H1 (cell line): ENCODE results near the gene GABRG3. TPM values are rescaled to one million over a fixed set of nuclear protein-coding genes. Genes with fewer than 3 reads are reported as not detected.

Experiments used
- CTCF ChIA-PET: fragments of 300-600 bp; sonication (Branson Sonifier 250); formaldehyde crosslinking; loops from one replicate; lab custom pipeline; 2021; ENCODE audit not compliant: partially characterized antibody; lab: Charles Lee
- POLR2A ChIA-PET: fragments of 300-600 bp; sonication (Branson Sonifier 250); formaldehyde crosslinking; loops from one replicate; lab custom pipeline; 2021; ENCODE audit warnings: inconsistent platforms; ENCODE audit not compliant: partially characterized antibody; lab: Charles Lee
- DNase-seq, 2 experiments: peaks; one replicate each; pipeline versions ENCODE4 v3.0.0 to v3.0.0-alpha.2; 2010 to 2022; ENCODE audit warnings: low spot score in 2 of 2, low read depth in 1 of 2, mixed read lengths in 1 of 2
- FAIRE-seq: peaks from 2 replicates; lab custom pipeline; 2011; peaks lifted over from hg19 to GRCh38; lab: Jason Lieb, UNC
- H2AFZ ChIP-seq: 2 replicates; pipeline ENCODE4 v1.8.1; 2012; ENCODE audit warnings: low read length, inconsistent platforms
- H2AK5ac ChIP-seq: 2 replicates; pipeline ENCODE4 v1.6.1; 2013; ENCODE audit warnings: low read depth, low read length
- H2BK120ac ChIP-seq: replicated peaks from 2 replicates; pipeline ENCODE3; 2013; ENCODE audit warnings: low read depth, low read length, inconsistent platforms
- H2BK12ac ChIP-seq: 2 replicates; pipeline ENCODE4 v1.6.1; 2013; ENCODE audit warnings: low read depth, low read length
- H2BK15ac ChIP-seq: 2 replicates; pipeline ENCODE4 v1.6.1; 2013; ENCODE audit warnings: low read length
- H2BK20ac ChIP-seq: 2 replicates; pipeline ENCODE4 v1.6.1; 2013; ENCODE audit warnings: low read length
- H2BK5ac ChIP-seq: 2 replicates; pipeline ENCODE4 v1.6.1; 2013; ENCODE audit warnings: low read depth, low read length
- H3K14ac ChIP-seq: 2 replicates; pipeline ENCODE4 v1.6.1; 2013; ENCODE audit warnings: inconsistent platforms; ENCODE audit not compliant: insufficient read length
- H3K18ac ChIP-seq: 2 replicates; pipeline ENCODE4 v1.6.1; 2013; ENCODE audit warnings: low read length; ENCODE audit errors: extremely low read depth
- H3K23ac ChIP-seq: 2 replicates; pipeline ENCODE4 v1.6.1; 2013; ENCODE audit warnings: inconsistent platforms; ENCODE audit not compliant: insufficient read length
- H3K23me2 ChIP-seq: 2 replicates; pipeline ENCODE4 v1.6.1; 2013; ENCODE audit warnings: low read depth, low read length
- H3K27ac ChIP-seq: 2 replicates; pipeline ENCODE4 v1.6.1; 2011; ENCODE audit warnings: low read depth, low read length, inconsistent platforms
- H3K27me3 ChIP-seq, 4 experiments: replicated peaks in 1 of 4; 1 replicate in 1 of 4; 2 replicates in 3 of 4; pipeline versions ENCODE4 v1.6.1 to v1.8.1; 2011 to 2013; ENCODE audit warnings: low read length in 3 of 4, mild to moderate bottlenecking in 3 of 4, inconsistent platforms in 2 of 4, mixed read lengths in 2 of 4, moderate library complexity in 1 of 4; ENCODE audit not compliant: control insufficient read depth in 3 of 4, insufficient read depth in 3 of 4; ENCODE audit errors: extremely low read depth in 1 of 4
- H3K36me3 ChIP-seq, 4 experiments: 2 replicates each; pipeline versions ENCODE4 v1.6.1 to v1.8.1; 2011 to 2013; ENCODE audit warnings: mild to moderate bottlenecking in 4 of 4, low read length in 3 of 4, moderate library complexity in 2 of 4, control low read depth in 1 of 4, inconsistent platforms in 1 of 4; ENCODE audit not compliant: insufficient read depth in 4 of 4, control insufficient read depth in 2 of 4
- H3K4ac ChIP-seq: replicated peaks from 2 replicates; pipeline ENCODE3; 2013; ENCODE audit warnings: low read length, low read depth, mixed read lengths, inconsistent platforms; ENCODE audit not compliant: insufficient read length
- H3K4me1 ChIP-seq, 4 experiments: replicated peaks in 1 of 4; 1 replicate in 1 of 4; 2 replicates in 3 of 4; pipeline versions ENCODE4 v1.6.1 to v1.8.1; 2011 to 2013; ENCODE audit warnings: low read length in 3 of 4, inconsistent platforms in 2 of 4, mixed read lengths in 1 of 4; ENCODE audit not compliant: insufficient read depth in 4 of 4, control insufficient read depth in 3 of 4
- H3K4me2 ChIP-seq, 2 experiments: 2 replicates each; pipeline versions ENCODE4 v1.6.1 to v1.8.1; 2011 to 2013; ENCODE audit warnings: low read depth in 2 of 2, low read length in 2 of 2, control low read depth in 1 of 2, inconsistent platforms in 1 of 2, mild to moderate bottlenecking in 1 of 2; ENCODE audit not compliant: insufficient read depth in 1 of 2
- H3K4me3 ChIP-seq, 4 experiments: fragments of 200-600, 300-600 bp in 1 of 4; sonication (generic), shearing (Covaris generic), sonication (Bioruptor Twin) in 1 of 4; 2 replicates each; pipeline versions ENCODE4 v1.5.1 to v1.8.1; 2011 to 2016; ENCODE audit warnings: low read length in 4 of 4, low read depth in 3 of 4, control low read depth in 2 of 4, inconsistent platforms in 2 of 4, mild to moderate bottlenecking in 2 of 4, mixed read lengths in 1 of 4, moderate library complexity in 1 of 4; ENCODE audit not compliant: insufficient read depth in 2 of 4; ENCODE audit errors: extremely low read depth in 1 of 4
- H3K56ac ChIP-seq: replicated peaks from 2 replicates; pipeline ENCODE3; 2013; ENCODE audit warnings: low read depth, mild to moderate bottlenecking, mixed read lengths, low read length, inconsistent platforms; ENCODE audit not compliant: insufficient read length
- H3K79me1 ChIP-seq: 2 replicates; pipeline ENCODE4 v1.6.1; 2013; ENCODE audit warnings: low read depth, low read length, control low read depth
- H3K79me2 ChIP-seq, 2 experiments: 2 replicates each; pipeline versions ENCODE4 v1.6.1 to v1.8.1; 2012 to 2013; ENCODE audit warnings: low read length in 2 of 2, mild to moderate bottlenecking in 2 of 2, inconsistent platforms in 1 of 2; ENCODE audit not compliant: insufficient read depth in 2 of 2, control insufficient read depth in 1 of 2
- H3K9ac ChIP-seq, 4 experiments: replicated peaks in 1 of 4; 1 replicate in 1 of 4; 2 replicates in 3 of 4; pipeline versions ENCODE4 v1.6.1 to v1.8.1; 2011 to 2013; ENCODE audit warnings: low read depth in 3 of 4, low read length in 3 of 4, control low read depth in 2 of 4, mild to moderate bottlenecking in 2 of 4, moderate library complexity in 2 of 4, inconsistent platforms in 1 of 4; ENCODE audit errors: extremely low read depth in 1 of 4
- H3K9me3 ChIP-seq, 2 experiments: 2 replicates each; pipeline versions ENCODE4 v1.6.1 to v1.8.1; 2012 to 2013; ENCODE audit warnings: mild to moderate bottlenecking in 2 of 2, moderate library complexity in 2 of 2, control low read depth in 1 of 2, inconsistent platforms in 1 of 2, low read depth in 1 of 2, low read length in 1 of 2, mixed read lengths in 1 of 2; ENCODE audit not compliant: insufficient read depth in 2 of 2
- H4K20me1 ChIP-seq, 2 experiments: replicated peaks in 1 of 2; 2 replicates each; pipeline versions ENCODE3 to v1.8.1; 2011 to 2013; ENCODE audit warnings: inconsistent platforms in 2 of 2, low read length in 2 of 2, mild to moderate bottlenecking in 1 of 2; ENCODE audit not compliant: insufficient read depth in 2 of 2, control insufficient read depth in 1 of 2
- H4K5ac ChIP-seq: 2 replicates; pipeline ENCODE4 v1.6.1; 2013; ENCODE audit warnings: low read length, low read depth, mixed read lengths, inconsistent platforms; ENCODE audit not compliant: insufficient read length
- H4K8ac ChIP-seq: 2 replicates; pipeline ENCODE4 v1.8.0; 2013; ENCODE audit warnings: mild to moderate bottlenecking, moderate library complexity, low read length, inconsistent platforms; ENCODE audit not compliant: insufficient read depth; ENCODE audit errors: extremely low read depth
- H4K91ac ChIP-seq: replicated peaks from 2 replicates; pipeline ENCODE3; 2013; ENCODE audit warnings: low read length, mixed read lengths, inconsistent platforms; ENCODE audit not compliant: insufficient read length
- BACH1 ChIP-seq: IDR thresholded peaks from 2 replicates; pipeline ENCODE4 v1.6.1; 2012; ENCODE audit warnings: low read length, improper control_type of control experiment
- BRCA1 ChIP-seq: IDR thresholded peaks from 2 replicates; pipeline ENCODE4 v1.6.1; 2012; ENCODE audit warnings: low read depth, low read length, improper control_type of control experiment
- E2F6 ChIP-seq: IDR thresholded peaks from 2 replicates; pipeline ENCODE4 v1.6.1; 2012; ENCODE audit warnings: inconsistent platforms
- HDAC2 ChIP-seq, 2 experiments: fragments of 300-600 bp in 1 of 2; sonication (generic) in 1 of 2; IDR thresholded peaks; 2 replicates each; pipeline ENCODE4 v1.6.1; 2011 to 2012; ENCODE audit warnings: low read depth in 2 of 2, low read length in 2 of 2, mild to moderate bottlenecking in 2 of 2, moderate library complexity in 2 of 2, borderline replicate concordance in 1 of 2, inconsistent platforms in 1 of 2
- JUND ChIP-seq: IDR thresholded peaks from 2 replicates; pipeline ENCODE4 v1.6.1; 2011; ENCODE audit warnings: mild to moderate bottlenecking, improper control_type of control experiment, low read length
- KDM1A ChIP-seq: fragments of 200-600, 300-600 bp; sonication (generic); IDR thresholded peaks from 2 replicates; pipeline ENCODE4 v1.7.1; 2016; ENCODE audit warnings: mild to moderate bottlenecking, low read length, borderline replicate concordance
- MAX ChIP-seq: IDR thresholded peaks from 2 replicates; pipeline ENCODE4 v1.6.1; 2012; ENCODE audit warnings: inconsistent platforms
- RAD21 ChIP-seq, 2 experiments: IDR thresholded peaks in 1 of 2; conservative IDR thresholded peaks in 1 of 2; 2 replicates each; pipeline ENCODE4 v1.6.1; 2011; ENCODE audit warnings: low read depth in 2 of 2, low read length in 2 of 2, improper control_type of control experiment in 1 of 2, inconsistent platforms in 1 of 2, mild to moderate bottlenecking in 1 of 2, moderate library complexity in 1 of 2
- RBBP5 ChIP-seq: IDR thresholded peaks from 2 replicates; pipeline ENCODE4 v1.7.1; 2012; ENCODE audit warnings: low read depth, mild to moderate bottlenecking, inconsistent platforms, low read length, moderate library complexity, borderline replicate concordance
- RFX5 ChIP-seq: IDR thresholded peaks from 2 replicates; pipeline ENCODE4 v1.6.1; 2011; ENCODE audit warnings: low read depth, low read length, improper control_type of control experiment, borderline replicate concordance
- SP2 ChIP-seq: IDR thresholded peaks from 2 replicates; pipeline ENCODE4 v1.6.1; 2012; ENCODE audit warnings: mild to moderate bottlenecking, low read length, inconsistent platforms
- SRF ChIP-seq: IDR thresholded peaks from 2 replicates; pipeline ENCODE4 v1.6.1; 2011; ENCODE audit warnings: mild to moderate bottlenecking, low read depth, low read length, moderate library complexity
- WGBS, 2 experiments: shearing (Covaris generic) in 1 of 2; methylation state at CpG; one replicate each; pipeline versions ENCODE4 v1.1.6 to v1.1.7; 2013 to 2015; ENCODE audit warnings: low lambda C conversion rate in 2 of 2, mixed read lengths in 2 of 2, inconsistent platforms in 1 of 2, low coverage in 1 of 2, missing lambda C conversion rate in 1 of 2; ENCODE audit not compliant: insufficient replicate concordance in 2 of 2, insufficient coverage in 1 of 2, insufficient read length in 1 of 2; ENCODE audit errors: extremely low coverage in 1 of 2, missing lambda C conversion rate in 1 of 2; 5-methylcytosine and 5-hydroxymethylcytosine counted together
- polyA plus RNA-seq, 7 experiments: library from polyadenylated mRNA; depleted of rRNA in 3 of 7; stranded (reverse) in 5 of 7; unstranded in 2 of 7; fragments of >200 nt in 5 of 7; fragments of 200-250 nt in 2 of 7; gene quantifications; 1 replicate in 5 of 7; 2 replicates in 1 of 7; 4 replicates in 1 of 7; pipeline versions ENCODE4 v1.2.1 to v1.2.3, GENCODE V29; 2011 to 2013; ENCODE audit warnings: missing spikeins in 2 of 7, mixed read lengths in 2 of 7
- total RNA-seq: library from RNA; stranded (reverse); fragmentation: NEBNext Ultra II Directional; extraction: Animal tissue kit (Norgen Biotek cat#: 25700); gene quantifications from 2 replicates; pipeline ENCODE4 v1.2.1, GENCODE V29; 2021

Gene GABRG3
- total and polyA plus RNA-seq, 2 of the 8 experiments (the other 6 are each of a cell fraction or from before 2014, with no cell fraction given), result 0.17 to 0.80 TPM

GRCh38 chr15:27341780-27342343 is 370.9 kb downstream of the GABRG3 start:
- POLR2A ChIA-PET, result interaction anchor here (0.7 kb wide), 1 partner anchor 17 kb away, joined by 4 read pairs; no protein-coding TSS in a partner anchor
- DNase-seq (no peak), FAIRE-seq (no peak)
- H4K20me1 ChIP-seq, result no peaks in the 10 kb centered on the region
- H3K18ac ChIP-seq, result peak overlapping the region; percentile 52; the same call in 1 of the 2 replicates
- H3K4me2 ChIP-seq, result no peak overlapping the region
- H3K9me3 ChIP-seq, result no peaks in the 10 kb centered on the region
- 0 out of 2 replicates have a peak overlapping the region, but pooled peaks have one; percentile 53 for H2BK20ac ChIP-seq
- H3K4me3 ChIP-seq, result no peak overlapping the region
- no peak overlapping the region for H2BK5ac ChIP-seq
- H3K23ac ChIP-seq, result no peak overlapping the region
- H4K8ac ChIP-seq, result peak overlapping the region; percentile 12; the same call in 1 of the 2 replicates
- no peak overlapping the region for H4K91ac ChIP-seq
- 0 out of 2 replicates have a peak, but pooled peaks cover 2% of the 10 kb centered on the region for H3K79me1 ChIP-seq
- H3K27me3 ChIP-seq, result no peaks in the 10 kb centered on the region
- H3K36me3 ChIP-seq, result no peaks in the 10 kb centered on the region
- H3K4me1 ChIP-seq, result peaks cover 1 to 9% (median 6%) of the 10 kb centered on the region in 4 experiments
- no peak overlapping the region for H3K4ac ChIP-seq
- whole genome bisulfite sequencing, 2 experiments, result 83% methylated on average over 7 of the region's 7 CpGs; no CpG with 5 or more reads in 1 of the 2 experiments
- CTCF ChIA-PET, result interaction anchor here (0.5 to 5.3 kb wide), 7 partner anchors 17 to 368 kb away, joined by 3 to 27 read pairs (median 3); no protein-coding TSS in a partner anchor
- H3K9ac ChIP-seq, result no peak overlapping the region
- no peak overlapping the region for H3K14ac ChIP-seq
- H3K56ac ChIP-seq, result no peak overlapping the region
- H3K79me2 ChIP-seq, result no peaks in the 10 kb centered on the region
- no peaks in the 10 kb centered on the region for H3K23me2 ChIP-seq
- no peak overlapping the region for H3K27ac ChIP-seq
- H2AFZ ChIP-seq, result peak overlapping the region; percentile 48
- no peak overlapping the region for H2BK15ac ChIP-seq
- no peak overlapping the region for H2BK120ac ChIP-seq
- peak overlapping the region; percentile 52; the same call in 1 of the 2 replicates for H2BK12ac ChIP-seq
- H4K5ac ChIP-seq, result no peak overlapping the region
- no peak overlapping the region for H2AK5ac ChIP-seq
- no peak for TF ChIP-seq RAD21 (IDR thresholded peaks at IDR 0.05 in 1 of 2, conservative IDR thresholded peaks at IDR 0.05 in 1 of 2; ENCODE audit: low read depth in 2 of 2, low read length in 2 of 2)
- TF ChIP-seq E2F6, result no peak
- no peak for TF ChIP-seq JUND
- TF ChIP-seq BACH1, result no peak
- TF ChIP-seq KDM1A, result no peak
- no peak for TF ChIP-seq MAX
- TF ChIP-seq SRF, result no peak
- TF ChIP-seq RFX5, result no peak
- TF ChIP-seq BRCA1, result no peak
- TF ChIP-seq SP2, result no peak
- TF ChIP-seq RBBP5, result no peak
- no peak for TF ChIP-seq HDAC2 (IDR thresholded peaks at IDR 0.05; ENCODE audit: borderline replicate concordance in 1 of 2, low read depth in 2 of 2, low read length in 2 of 2)
